H1 (cell line): ENCODE data around the gene YY1AP1. TPM values are rescaled to one million over a fixed set of nuclear protein-coding genes. Genes with fewer than 3 reads are reported as not detected.

Experiments
- BCL11A ChIP-seq, 2 experiments: IDR thresholded peaks; one replicate each; pipeline ENCODE4 v1.6.1; 2011; ENCODE audit warnings: low read depth in 2 of 2, low read length in 2 of 2, mild to moderate bottlenecking in 2 of 2
- CHD1 ChIP-seq: IDR thresholded peaks from 2 replicates; pipeline ENCODE4 v1.6.1; 2012; ENCODE audit warnings: low read depth, low read length, improper control_type of control experiment
- SAP30 ChIP-seq: fragments of 300-600 bp; sonication (generic); IDR thresholded peaks from 2 replicates; pipeline ENCODE4 v1.7.1; 2012; ENCODE audit warnings: low read length, moderate library complexity, mild to moderate bottlenecking, inconsistent platforms; ENCODE audit not compliant: insufficient read depth, insufficient replicate concordance
- polyA plus RNA-seq, 7 experiments: library from polyadenylated mRNA; depleted of rRNA in 3 of 7; stranded (reverse) in 5 of 7; unstranded in 2 of 7; fragments of >200 nt in 5 of 7; fragments of 200-250 nt in 2 of 7; gene quantifications; 1 replicate in 5 of 7; 2 replicates in 1 of 7; 4 replicates in 1 of 7; pipeline versions ENCODE4 v1.2.1 to v1.2.3, GENCODE V29; 2011 to 2013; ENCODE audit warnings: missing spikeins in 2 of 7, mixed read lengths in 2 of 7
- total RNA-seq: library from RNA; stranded (reverse); fragmentation: NEBNext Ultra II Directional; extraction: Animal tissue kit (Norgen Biotek cat#: 25700); gene quantifications from 2 replicates; pipeline ENCODE4 v1.2.1, GENCODE V29; 2021

YY1AP1 gene
- total and polyA plus RNA-seq, 2 of the 8 experiments (the other 6 are each of a cell fraction or from before 2014, with no cell fraction given) = 44.2 to 48.6 TPM

GRCh38 chr1:155623357-155623756, 65.2 kb downstream of the YY1AP1 start (continued):
- TF ChIP-seq SAP30 (no peak), CHD1 (no peak), BCL11A (IDR thresholded peaks at IDR 0.05; ENCODE audit: low read depth in 2 of 2, low read length in 2 of 2) (no peak)
